Measurements from ENCODE around the gene COPS9.

- no peak for TF ChIP-seq CTCF (IDR thresholded peaks at IDR 0.05)
- TF ChIP-seq POLR2A (IDR thresholded peaks at IDR 0.05): no peak
These were observed 5.6 kb upstream of the COPS9 start for GRCh38 chr2:240141736-240142135.
